H1 (cell line): Measurements from ENCODE around the gene DNAJB6. TPM values are rescaled to one million over a fixed set of nuclear protein-coding genes. Genes with fewer than 3 reads are reported as not detected.

Source experiments
- ASH2L ChIP-seq: fragments of 200-600, 300-600 bp; sonication (generic); IDR thresholded peaks from one replicate; pipeline ENCODE4 v1.7.1; 2017; ENCODE audit warnings: low read length
- ATF3 ChIP-seq: IDR thresholded peaks from 2 replicates; pipeline ENCODE4 v1.6.1; 2011; ENCODE audit warnings: low read depth, mild to moderate bottlenecking, low read length; ENCODE audit not compliant: insufficient read depth
- CHD1 ChIP-seq: IDR thresholded peaks from 2 replicates; pipeline ENCODE4 v1.6.1; 2012; ENCODE audit warnings: low read depth, low read length, improper control_type of control experiment
- EZH2 ChIP-seq: fragments of 200-600 bp; sonication (generic); IDR thresholded peaks from 2 replicates; pipeline ENCODE4 v1.7.1; 2012; ENCODE audit warnings: low read depth, mild to moderate bottlenecking, moderate library complexity, low read length, inconsistent platforms; ENCODE audit not compliant: severe bottlenecking
- SAP30 ChIP-seq: fragments of 300-600 bp; sonication (generic); IDR thresholded peaks from 2 replicates; pipeline ENCODE4 v1.7.1; 2012; ENCODE audit warnings: low read length, moderate library complexity, mild to moderate bottlenecking, inconsistent platforms; ENCODE audit not compliant: insufficient read depth, insufficient replicate concordance
- YY1 ChIP-seq: IDR thresholded peaks from 2 replicates; pipeline ENCODE4 v1.6.1; 2011; ENCODE audit warnings: low read depth, mild to moderate bottlenecking, low read length
- polyA plus RNA-seq, 7 experiments: library from polyadenylated mRNA; depleted of rRNA in 3 of 7; stranded (reverse) in 5 of 7; unstranded in 2 of 7; fragments of >200 nt in 5 of 7; fragments of 200-250 nt in 2 of 7; gene quantifications; 1 replicate in 5 of 7; 2 replicates in 1 of 7; 4 replicates in 1 of 7; pipeline versions ENCODE4 v1.2.1 to v1.2.3, GENCODE V29; 2011 to 2013; ENCODE audit warnings: missing spikeins in 2 of 7, mixed read lengths in 2 of 7
- total RNA-seq: library from RNA; stranded (reverse); fragmentation: NEBNext Ultra II Directional; extraction: Animal tissue kit (Norgen Biotek cat#: 25700); gene quantifications from 2 replicates; pipeline ENCODE4 v1.2.1, GENCODE V29; 2021

Gene DNAJB6
- total and polyA plus RNA-seq, 2 of the 8 experiments (the other 6 are each of a cell fraction or from before 2014, with no cell fraction given) = 166 to 295 TPM

GRCh38 chr7:157392256-157393037, 55.6 kb downstream of the DNAJB6 start (continued):
- TF ChIP-seq ASH2L = no peak
- TF ChIP-seq SAP30 = no peak
- TF ChIP-seq CHD1 = no peak
- TF ChIP-seq EZH2 = no peak
- no peak for TF ChIP-seq YY1
- TF ChIP-seq ATF3 = no peak
